Activated T-cell treated with anti-CD3 and anti-CD28 coated beads for 48 hours (primary cell): ENCODE measurements around the gene ZDHHC9.
A peak's percentile ranks its signal among the peaks of the same experiment; 100 is the strongest.
"Not testable (repeated sequence)": the region's sequence is repeated elsewhere in the genome, so short reads cannot be mapped to it uniquely, and the experiment has no call there.

ENCODE experiments used
- DNase-seq: peaks from one replicate; pipeline ENCODE4 v3.0.0-alpha.2; 2020; ENCODE audit warnings: low read depth

ZDHHC9 gene

GRCh38 chrX:129843459-129844306 is at the start of gene ZDHHC9:
Gene ZDHHC9, minus strand, starts transcription at chrX:129843886. Its CDS starts 1,941 bp downstream, at chrX:129841945.
- DNase-seq: peak; percentile 80

GRCh38 chrX:129877401-129877800 is 33.7 kb upstream of the ZDHHC9 start:
- DNase-seq: no peak

GRCh38 chrX:129876771-129877305 is 33.2 kb upstream of the ZDHHC9 start:
- no peak for DNase-seq

- DNase-seq: no peak
Observed at GRCh38 chrX:129875669-129876068, 32.0 kb upstream of the ZDHHC9 start.

GRCh38 chrX:129872524-129872923 is 28.8 kb upstream of the ZDHHC9 start:
- DNase-seq: no peak

GRCh38 chrX:129866321-129866720 is 22.6 kb upstream of the ZDHHC9 start:
- DNase-seq: not testable (repeated sequence)

- DNase-seq: not testable (repeated sequence)
Observed at GRCh38 chrX:129859134-129859533, 15.4 kb upstream of the ZDHHC9 start.

- DNase-seq: not testable (repeated sequence)
Observed at GRCh38 chrX:129851825-129852224, 8.1 kb upstream of the ZDHHC9 start.

GRCh38 chrX:129846716-129847115 is 3.0 kb upstream of the ZDHHC9 start:
- DNase-seq: no peak

- no peak for DNase-seq
Observed at GRCh38 chrX:129845616-129846190, 2.0 kb upstream of the ZDHHC9 start.

- DNase-seq: no peak
Observed at GRCh38 chrX:129843209-129843458, 552 bp downstream of the ZDHHC9 start.

- DNase-seq: no peak
Observed at GRCh38 chrX:129842510-129843208, 1.0 kb downstream of the ZDHHC9 start.

- no peak for DNase-seq
Observed at GRCh38 chrX:129840344-129840743, 3.3 kb downstream of the ZDHHC9 start.

- no peak for DNase-seq
Observed at GRCh38 chrX:129836827-129837226, 6.9 kb downstream of the ZDHHC9 start.

GRCh38 chrX:129833153-129833990 is 10.3 kb downstream of the ZDHHC9 start:
- no peak for DNase-seq

GRCh38 chrX:129831091-129831885 is 12.4 kb downstream of the ZDHHC9 start:
- DNase-seq: no peak

- no peak for DNase-seq
Observed at GRCh38 chrX:129830494-129830893, 13.2 kb downstream of the ZDHHC9 start.

- no peak for DNase-seq
Observed at GRCh38 chrX:129825746-129826505, 17.8 kb downstream of the ZDHHC9 start.

- DNase-seq: no peak
Observed at GRCh38 chrX:129824620-129825019, 19.1 kb downstream of the ZDHHC9 start.

- no peak for DNase-seq
Observed at GRCh38 chrX:129823522-129823921, 20.2 kb downstream of the ZDHHC9 start.
